GM21717 (cell line): ENCODE results near the gene KRT3.
"Not testable (repeated sequence)": the region's sequence is repeated elsewhere in the genome, so short reads cannot be mapped to it uniquely, and the experiment has no call there.

Experiments
- ATAC-seq: cut with Tn5 transposase; IDR thresholded peaks from one replicate; pipeline ENCODE4 v1.9.1; 2021; ENCODE audit warnings: mild to moderate bottlenecking, moderate library complexity; ENCODE audit not compliant: unreplicated experiment

The KRT3 gene

GRCh38 chr12:52763991-52764390 lies 31.9 kb downstream of the KRT3 start:
- ATAC-seq, result no peak

GRCh38 chr12:52763036-52763659 lies 32.8 kb downstream of the KRT3 start:
- ATAC-seq, result no peak

- ATAC-seq, result no peak
These were observed 34.1 kb downstream of the KRT3 start for GRCh38 chr12:52761802-52762201.

- not testable (repeated sequence) for ATAC-seq
These were observed 34.7 kb downstream of the KRT3 start for GRCh38 chr12:52761218-52761617.

GRCh38 chr12:52760623-52761022 lies 35.3 kb downstream of the KRT3 start:
- ATAC-seq, result no peak

- ATAC-seq, result no peak
These were observed 36.2 kb downstream of the KRT3 start for GRCh38 chr12:52759695-52760094.

- no peak for ATAC-seq
These were observed 36.7 kb downstream of the KRT3 start for GRCh38 chr12:52759218-52759617.

- no peak for ATAC-seq
These were observed 38.3 kb downstream of the KRT3 start for GRCh38 chr12:52757449-52758176.

GRCh38 chr12:52756281-52756960 lies 39.5 kb downstream of the KRT3 start:
- no peak for ATAC-seq

- ATAC-seq, result no peak
These were observed 40.4 kb downstream of the KRT3 start for GRCh38 chr12:52755533-52755932.

GRCh38 chr12:52754135-52754534 lies 41.8 kb downstream of the KRT3 start:
- no peak for ATAC-seq

- ATAC-seq, result no peak
These were observed 42.6 kb downstream of the KRT3 start for GRCh38 chr12:52753283-52753682.

- ATAC-seq, result no peak
These were observed 43.4 kb downstream of the KRT3 start for GRCh38 chr12:52752516-52752915.

GRCh38 chr12:52751795-52752194 lies 44.1 kb downstream of the KRT3 start:
- no peak for ATAC-seq

- not testable (repeated sequence) for ATAC-seq
These were observed 45.4 kb downstream of the KRT3 start for GRCh38 chr12:52750532-52750931.

- ATAC-seq, result no peak
These were observed 46.1 kb downstream of the KRT3 start for GRCh38 chr12:52749827-52750226.

- ATAC-seq, result no peak
These were observed 47.3 kb downstream of the KRT3 start for GRCh38 chr12:52748578-52748977.

GRCh38 chr12:52745554-52745953 lies 50.4 kb downstream of the KRT3 start:
- ATAC-seq, result no peak

- ATAC-seq, result no peak
These were observed 51.3 kb downstream of the KRT3 start for GRCh38 chr12:52744493-52745156.

- ATAC-seq, result no peak
These were observed 53.0 kb downstream of the KRT3 start for GRCh38 chr12:52742822-52743457.

GRCh38 chr12:52742196-52742580 lies 53.7 kb downstream of the KRT3 start:
- no peak for ATAC-seq
